HG03175 (cell line): ENCODE results near the gene FMNL2.

Experiments used
- ATAC-seq: cut with Tn5 transposase; IDR thresholded peaks from one replicate; pipeline ENCODE4 v1.9.1; 2021; ENCODE audit warnings: mild to moderate bottlenecking, moderate library complexity; ENCODE audit not compliant: unreplicated experiment

FMNL2 gene

DNA sequence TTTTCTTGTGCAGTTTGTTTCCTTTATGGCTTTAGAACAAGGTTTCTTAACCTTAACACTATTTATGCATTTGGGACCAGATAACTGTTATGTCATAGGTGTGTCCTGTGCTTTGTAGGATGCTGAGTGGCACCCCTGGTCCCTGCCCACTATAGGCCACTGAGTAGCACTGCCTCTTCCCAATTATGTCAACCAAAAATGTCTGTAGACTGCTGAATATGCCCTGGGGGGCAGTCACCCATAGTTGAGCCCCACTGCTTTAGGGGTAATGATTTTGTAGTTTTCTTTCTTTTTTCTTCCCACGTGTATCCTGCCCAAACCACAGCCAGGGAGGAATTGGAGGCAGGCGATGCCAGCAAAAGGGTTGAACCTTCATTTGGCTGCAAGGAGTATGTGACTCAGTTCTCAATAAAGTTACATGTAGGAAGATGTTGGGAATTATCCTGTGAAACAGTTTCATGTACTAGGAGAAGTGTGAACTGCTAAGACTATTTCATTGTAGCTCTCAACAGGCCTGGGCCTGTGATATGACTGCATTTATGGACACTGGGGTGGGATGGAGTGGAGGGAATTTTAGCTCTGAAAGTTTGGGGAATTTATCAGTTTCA lies 65.7 kb downstream of the FMNL2 start:
- no peak for ATAC-seq

DNA sequence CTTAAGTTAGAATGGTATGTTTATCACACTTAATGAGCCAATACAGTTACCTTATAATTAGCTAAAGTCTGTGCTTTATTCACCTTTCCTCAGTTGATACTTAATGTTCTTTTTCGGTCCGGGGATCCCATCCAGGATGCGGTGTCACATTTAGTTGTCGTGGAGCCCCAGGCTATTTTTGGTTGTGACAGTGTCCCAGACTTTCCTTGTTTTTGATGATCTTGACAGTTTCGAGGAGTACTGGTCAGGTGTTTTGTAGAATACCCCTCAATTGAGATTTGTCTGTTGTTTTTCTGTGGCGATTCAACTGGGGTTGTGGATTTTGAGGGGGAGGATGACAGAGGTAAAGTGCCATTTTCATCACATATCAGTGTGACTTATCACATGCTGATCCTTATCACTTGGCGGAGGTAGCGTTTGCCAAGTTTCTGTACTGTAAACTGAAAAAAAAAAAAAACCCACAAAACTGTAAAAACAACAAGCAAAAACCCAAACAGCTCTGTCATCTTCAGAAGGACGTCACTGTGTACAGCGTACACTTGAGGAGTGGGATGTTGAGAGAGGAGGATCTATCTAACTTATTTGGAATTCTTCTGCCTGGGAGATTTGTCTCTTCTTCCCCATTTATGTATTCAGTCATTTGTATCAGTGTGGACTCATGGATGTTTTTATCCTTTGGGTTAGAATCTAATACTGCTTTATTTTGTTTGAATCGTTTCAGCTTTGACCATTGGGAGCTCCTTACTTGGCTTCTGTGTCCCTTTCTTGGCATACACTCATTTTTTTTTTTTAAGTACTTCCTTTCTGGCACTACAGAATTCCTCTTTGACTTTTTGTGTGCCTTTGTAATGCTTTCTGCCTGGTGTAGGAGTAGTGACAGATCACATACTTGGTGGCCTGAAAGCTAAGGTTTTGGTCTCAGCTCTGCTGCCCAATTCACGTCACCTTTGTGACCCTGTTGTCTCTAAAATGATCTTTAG lies 68.1 kb downstream of the FMNL2 start:
- ATAC-seq: no peak

DNA sequence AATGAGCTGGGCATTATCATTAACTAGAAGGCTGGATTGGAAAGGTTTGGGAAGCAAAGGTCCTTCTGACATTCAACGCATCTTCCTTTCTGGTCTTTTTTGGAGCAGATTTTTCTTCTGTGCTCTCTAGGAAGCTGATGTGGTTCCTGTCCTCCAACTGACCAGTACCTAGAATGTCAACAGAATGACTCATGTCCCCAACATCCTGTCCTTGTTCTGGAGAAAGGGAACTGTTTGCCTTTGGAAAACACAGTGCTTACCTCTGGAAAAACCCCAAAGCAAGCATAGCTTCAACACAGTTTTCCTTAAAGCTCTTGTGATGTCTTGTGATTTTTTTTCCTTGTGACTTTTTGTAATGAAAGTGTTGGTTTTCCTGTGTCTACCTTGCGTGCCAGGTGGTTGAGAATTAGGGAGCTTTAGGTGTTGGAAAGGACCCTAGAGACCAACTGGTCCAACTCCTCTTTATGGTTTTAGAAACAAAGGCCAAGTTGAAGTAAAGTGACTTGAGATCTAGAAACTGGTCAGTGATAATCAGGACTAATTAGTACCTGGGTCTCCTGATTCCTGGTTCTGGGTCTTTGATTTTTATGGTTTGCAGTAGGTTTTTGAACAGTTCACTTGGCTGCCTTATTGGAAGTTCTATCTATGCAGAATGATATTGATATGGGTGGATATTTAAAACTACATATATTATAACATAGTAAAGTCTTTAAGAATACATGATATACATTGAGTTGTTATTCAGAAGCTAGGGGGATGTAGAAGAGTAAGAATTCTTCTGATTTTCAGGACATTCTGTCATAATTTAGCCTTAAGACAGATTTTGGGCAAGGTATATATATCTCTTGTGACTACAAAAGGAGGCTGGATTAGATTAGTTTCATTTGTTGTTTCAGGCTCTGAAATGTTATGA lies 70.5 kb downstream of the FMNL2 start:
- peak; percentile 8 for ATAC-seq

DNA sequence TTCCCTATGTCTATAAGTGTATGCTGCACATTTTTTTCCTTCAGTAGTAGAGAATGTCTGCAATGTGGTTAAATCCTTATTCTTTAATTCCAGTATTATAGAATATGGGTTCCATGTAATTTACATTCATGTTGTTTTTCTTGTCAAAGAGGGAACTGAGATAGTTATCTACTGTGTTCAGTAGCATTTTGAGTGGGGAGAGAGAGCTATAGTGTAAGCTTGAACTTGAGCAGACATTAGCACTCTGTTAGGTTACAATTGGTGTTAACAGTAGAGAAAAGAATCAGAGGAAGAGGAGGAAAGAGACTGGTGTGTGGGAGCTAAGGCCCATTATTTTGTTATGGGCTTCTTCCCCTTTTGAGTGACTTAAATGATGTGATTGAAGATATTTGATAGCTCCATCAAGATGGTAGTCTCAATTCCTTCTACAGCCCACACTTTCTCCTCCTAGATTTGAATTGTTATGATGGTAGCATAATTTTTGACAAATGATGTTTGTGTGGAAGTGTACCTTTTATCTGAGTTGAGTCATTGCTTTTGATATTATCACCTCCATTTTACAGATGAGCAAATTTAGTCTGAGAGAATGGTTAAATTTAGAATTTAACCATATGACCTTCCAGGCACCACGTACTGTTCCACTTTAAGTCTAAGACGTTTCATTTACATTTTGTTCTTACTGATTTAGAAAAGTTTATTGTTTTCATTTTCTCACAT lies 71.3 kb downstream of the FMNL2 start:
- ATAC-seq: peak; percentile 56

DNA sequence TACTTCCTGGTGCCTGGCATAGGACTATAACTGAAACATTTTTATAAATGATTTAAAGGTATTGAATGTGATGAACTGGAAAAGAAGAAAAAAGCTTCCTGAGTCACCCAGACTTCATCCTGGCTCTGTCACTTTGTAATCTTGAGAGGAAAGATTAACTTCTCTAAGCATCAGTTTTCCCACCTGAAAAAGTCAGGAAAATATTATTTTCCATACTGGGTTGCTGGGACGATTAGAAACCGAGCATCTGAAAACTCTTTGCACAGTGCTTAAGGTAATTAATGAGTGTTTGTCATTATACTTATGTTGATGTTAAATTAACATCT lies 71.8 kb downstream of the FMNL2 start:
- no peak for ATAC-seq

DNA sequence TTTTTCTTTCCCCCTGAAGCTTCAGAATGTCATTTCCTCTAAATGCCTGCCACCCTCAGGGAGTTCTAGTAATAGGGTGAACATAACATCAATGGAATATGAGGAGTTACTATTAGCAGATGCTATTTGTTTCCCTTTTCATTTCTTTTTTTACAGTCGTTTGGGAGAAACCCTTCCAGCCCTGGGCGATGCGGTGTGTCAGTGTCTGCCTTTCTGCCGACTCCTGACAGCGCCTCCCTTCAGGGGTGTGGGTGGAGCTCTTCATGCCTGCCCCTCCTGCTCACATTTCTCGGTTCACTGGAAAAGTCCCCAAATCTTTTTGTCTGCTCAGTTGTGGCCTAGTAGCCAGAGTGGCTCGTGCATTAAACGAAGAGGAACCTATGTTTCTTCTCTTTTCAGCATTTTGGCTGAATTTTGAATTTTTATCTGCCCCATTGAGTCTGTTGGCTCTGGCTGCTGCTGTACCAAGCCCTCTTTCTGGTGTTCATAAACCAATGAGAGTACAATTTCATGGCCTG lies 72.3 kb downstream of the FMNL2 start:
- peak; percentile 80 for ATAC-seq

DNA sequence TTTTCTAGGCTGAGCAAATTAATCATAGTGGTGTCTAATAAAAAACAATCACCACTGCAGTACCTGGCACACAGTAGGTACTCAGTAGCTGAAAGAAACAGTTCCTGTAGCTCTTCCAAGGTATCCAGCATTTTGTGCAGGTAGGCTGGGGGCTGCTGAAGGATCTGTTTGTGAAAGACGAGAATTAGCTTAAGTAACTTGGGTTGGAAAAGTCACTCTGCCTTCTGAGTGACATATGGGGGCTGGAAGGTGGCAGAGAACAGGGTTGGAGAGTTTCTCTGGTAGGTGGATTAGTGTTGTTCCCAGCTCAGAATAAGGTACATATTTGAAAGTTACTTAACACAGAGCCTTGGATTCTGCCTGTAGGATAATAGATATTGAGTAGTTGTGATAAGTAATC lies 72.8 kb downstream of the FMNL2 start:
- no peak for ATAC-seq

DNA sequence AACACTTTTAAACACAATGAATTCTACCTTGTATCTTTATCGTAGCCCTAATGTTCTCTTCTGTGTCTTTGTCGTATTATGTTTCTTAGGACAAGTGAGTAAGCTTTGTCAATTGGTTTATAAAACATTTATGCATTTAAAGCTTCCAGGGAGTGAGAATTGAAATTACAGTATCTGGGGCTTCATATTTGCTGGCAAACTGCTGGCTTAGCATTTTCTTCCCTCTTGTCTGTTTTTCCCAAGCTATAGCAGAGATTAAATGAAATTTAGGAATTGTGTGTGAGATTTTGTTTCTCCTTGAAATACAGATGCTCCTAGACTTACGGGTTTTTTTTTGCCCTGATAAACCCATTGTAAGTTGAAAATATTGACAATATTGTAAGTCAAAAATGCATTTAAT lies 73.3 kb downstream of the FMNL2 start:
- no peak for ATAC-seq

DNA sequence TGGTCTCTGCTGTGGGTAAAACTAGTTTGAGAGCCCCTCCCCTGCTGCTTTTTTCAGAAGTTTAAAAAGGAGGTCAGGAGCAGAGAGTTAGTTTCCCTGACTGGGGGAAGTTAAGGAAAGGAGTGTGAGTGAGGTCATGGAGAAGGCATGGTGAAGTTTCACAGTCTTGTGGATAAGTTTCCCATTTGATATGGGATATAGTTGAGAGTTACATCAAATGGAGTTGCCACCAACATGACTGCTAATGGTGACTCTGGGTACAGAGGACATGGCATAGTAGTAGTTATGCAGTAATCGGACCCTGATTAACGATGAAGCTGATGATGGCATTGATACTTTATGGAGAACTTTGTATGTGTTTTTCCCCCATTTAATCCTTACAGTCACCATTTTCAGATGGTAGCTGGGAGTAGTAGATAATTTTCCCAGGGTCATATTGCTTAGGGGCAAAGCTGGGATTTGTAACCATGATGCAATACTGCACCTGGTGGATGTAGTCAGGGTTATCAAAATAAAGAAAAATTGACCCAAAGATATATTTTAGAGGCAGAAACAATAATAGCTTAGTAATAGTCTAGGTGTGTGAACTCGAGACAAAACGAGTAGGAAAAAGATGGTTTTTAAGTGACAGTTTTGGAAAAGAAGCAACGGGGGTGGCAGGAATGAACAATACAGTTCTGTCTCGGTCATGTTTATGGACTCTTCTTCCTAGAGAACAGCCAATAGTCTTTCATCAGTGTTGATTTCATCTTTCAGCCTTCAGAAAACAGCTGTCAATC lies 74.6 kb downstream of the FMNL2 start:
- no peak for ATAC-seq

DNA sequence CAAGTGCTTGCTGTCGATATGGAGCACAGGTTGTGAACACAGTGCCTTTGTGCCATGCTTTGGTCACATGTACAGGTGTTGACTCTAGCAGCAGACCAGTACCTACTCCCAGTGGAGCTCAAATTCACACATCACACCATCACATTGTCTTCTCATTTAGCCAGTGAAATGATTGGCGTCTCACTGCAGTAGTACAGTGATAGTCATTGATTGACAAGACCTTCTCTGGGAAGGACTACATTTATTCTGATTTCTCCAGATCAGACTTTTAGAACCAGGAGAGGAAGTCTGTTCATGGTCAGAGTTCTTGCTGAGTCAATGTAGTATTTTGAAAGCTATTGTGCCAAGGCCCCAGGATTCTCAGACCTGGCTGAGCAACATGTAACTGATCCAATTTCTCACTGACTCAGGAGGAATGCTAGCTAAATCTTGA lies 75.2 kb downstream of the FMNL2 start:
- no peak for ATAC-seq

DNA sequence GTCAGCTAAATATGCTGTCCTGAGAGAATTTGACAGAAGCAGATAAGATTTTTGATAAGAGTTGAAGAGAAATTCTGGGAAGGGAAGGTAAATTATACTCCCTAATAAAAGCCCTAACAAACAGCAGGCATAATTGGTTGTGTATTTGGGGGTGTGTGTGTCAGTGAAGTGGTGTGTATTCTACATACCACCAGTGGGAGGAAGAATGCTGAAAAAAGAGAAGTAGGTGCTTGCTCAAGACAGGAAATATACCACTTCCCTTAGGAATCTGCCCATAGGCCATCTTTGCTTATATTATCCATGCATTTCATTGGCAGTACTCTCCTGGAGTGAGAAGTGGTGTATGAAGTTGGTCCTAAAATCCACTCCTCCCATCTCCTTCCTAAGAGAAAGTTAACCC lies 76.2 kb downstream of the FMNL2 start:
- no peak for ATAC-seq

DNA sequence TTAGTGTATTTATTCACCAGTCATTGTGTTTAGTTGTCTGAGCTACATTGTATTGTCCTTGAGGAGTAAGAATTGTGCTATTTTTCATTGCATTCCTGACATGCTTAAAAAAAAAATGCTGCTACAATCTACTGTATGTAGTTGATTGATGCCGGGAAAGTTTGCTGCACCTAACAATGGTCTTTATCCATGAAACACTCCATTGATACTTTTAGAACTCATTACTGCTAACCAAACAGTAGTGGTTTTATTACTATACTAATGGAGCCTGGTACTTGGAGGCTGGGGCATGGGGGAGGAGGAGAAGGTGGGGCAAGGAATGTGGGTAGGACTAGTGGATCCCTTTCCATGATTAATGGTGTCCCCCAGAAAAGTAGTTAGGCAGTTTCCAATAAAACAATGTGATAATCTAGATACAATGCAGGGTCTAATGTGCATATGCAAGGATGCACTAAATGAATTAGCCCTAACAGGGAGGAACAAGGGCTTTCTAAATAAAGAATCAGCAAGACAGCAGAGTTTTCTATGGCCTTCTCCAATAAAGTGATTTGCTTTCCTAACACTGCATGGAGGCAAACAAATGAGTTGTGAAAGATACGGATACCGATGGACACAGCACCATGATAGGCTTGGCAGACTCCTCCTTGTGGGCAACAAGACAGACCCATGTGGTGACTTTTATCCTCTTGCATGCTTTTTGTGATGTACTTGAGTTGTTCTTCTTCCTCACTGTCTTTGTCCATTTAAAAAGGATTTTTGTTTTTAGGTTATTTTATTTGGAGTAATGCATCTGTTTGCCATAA lies 78.5 kb downstream of the FMNL2 start:
- ATAC-seq: no peak

DNA sequence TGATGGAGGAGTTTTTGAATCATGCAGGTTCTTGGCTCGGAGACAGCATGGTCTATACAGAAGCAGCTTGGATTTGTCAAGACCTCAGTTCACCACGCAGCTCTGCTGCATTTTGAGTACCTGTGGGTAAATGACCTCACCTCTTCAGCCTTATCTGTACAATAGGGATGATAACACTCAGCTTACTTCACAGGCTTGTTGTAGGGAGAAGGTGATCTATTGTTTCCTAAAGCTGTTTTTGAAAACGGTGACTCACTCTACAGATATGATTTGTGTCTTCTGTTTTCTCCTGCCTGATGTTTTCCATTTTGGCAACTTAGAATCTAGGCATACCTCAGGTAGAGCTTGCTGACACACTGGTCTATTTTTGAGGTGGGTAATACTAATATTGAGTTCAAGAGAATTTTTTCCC lies 80.3 kb downstream of the FMNL2 start:
- no peak for ATAC-seq

DNA sequence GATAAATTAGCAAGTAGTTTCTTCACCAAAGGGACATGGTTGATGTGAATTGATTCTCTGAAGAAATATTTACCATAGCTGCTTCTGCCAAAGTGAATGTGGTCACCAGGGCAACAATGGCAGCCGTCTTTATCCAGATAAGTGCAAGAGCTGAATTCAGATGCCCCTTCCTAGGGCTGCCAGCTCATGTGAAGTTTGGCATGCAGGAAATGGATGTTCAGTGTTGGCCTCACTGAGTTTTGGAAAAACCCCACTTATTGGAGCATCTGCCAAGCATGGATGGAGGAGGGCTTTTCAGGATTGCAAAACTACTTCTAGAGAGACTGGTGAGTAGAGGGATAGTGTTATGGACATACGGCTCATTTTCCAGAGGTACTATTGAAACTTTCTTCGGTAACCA lies 80.8 kb downstream of the FMNL2 start:
- no peak for ATAC-seq

DNA sequence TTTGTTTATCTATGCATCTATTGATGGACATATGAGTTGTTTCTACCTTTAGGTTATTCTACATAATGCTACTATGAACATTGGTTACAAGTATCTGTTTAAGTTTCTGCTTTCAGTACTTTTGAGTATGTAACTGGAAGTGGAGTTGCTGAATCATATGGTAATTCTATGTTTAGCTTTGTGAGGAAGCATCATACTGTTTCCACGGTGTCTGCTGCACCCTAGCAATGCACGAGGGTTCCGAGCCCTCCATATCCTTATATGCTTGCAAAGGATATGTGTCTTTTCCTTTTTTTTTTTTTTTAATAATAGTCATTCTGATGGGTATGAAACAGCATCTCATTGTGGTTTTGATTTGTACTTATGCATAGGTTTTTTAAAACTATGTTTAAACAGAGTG lies 83.7 kb downstream of the FMNL2 start:
- ATAC-seq: no peak

DNA sequence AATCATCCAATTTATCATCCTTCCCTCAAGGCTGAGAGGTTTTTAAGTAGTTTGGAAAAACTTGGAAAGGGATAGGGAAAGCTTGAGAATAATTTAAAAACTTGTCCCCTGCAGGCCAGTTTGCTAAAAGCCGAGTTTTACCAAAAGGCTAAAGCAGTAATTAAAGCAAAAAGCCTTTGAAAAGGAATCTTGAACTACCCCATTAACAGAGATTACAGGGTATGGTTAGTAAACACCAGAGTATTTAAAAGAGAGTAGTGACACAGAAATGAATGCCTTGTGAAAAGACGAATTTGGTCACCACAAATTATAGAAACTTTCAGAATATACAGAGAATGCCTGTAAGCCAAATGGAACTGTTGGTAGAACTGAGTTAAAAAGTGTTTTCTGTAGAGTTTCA lies 85.0 kb downstream of the FMNL2 start:
- ATAC-seq: no peak

DNA sequence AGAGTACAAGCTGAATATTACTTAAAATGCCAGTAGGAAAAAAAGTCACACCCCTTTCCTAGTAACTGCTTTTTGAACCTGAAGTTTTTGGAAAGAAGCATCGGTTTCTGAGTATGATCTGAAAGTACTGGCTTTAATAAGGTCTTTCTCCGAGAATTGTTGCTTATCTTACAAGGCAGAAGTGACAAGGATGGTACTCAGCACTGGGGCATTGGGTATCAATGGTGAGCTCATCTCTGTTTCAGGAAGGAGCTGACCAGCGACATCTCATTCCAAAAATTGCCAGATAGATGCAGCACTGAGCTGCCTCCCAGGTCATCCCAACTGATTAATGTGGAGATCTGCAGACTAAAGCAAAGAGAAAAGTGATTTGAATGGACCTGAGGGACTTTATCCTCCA lies 85.4 kb downstream of the FMNL2 start:
- no peak for ATAC-seq

DNA sequence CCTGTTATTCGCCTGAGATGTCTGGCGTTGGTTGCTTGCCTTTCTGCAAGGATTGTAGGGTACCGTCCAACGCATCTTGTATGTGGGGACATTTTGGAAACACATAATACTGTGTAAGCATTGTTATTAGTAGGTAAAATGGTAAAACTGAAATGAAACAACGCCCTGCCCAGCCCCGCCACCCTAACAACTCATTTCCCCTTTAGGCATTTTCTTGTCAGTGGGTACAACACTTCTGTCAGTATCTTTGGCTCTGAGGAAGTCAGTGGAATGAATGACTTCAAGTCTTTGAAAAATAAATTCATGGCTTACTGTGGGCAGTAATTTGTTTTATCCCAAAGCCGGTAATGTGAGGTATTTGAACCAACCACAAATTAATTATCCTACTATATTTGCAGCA lies 86.0 kb downstream of the FMNL2 start:
- ATAC-seq: no peak
